ENCODE measurements around the gene BRAF.

DNA sequence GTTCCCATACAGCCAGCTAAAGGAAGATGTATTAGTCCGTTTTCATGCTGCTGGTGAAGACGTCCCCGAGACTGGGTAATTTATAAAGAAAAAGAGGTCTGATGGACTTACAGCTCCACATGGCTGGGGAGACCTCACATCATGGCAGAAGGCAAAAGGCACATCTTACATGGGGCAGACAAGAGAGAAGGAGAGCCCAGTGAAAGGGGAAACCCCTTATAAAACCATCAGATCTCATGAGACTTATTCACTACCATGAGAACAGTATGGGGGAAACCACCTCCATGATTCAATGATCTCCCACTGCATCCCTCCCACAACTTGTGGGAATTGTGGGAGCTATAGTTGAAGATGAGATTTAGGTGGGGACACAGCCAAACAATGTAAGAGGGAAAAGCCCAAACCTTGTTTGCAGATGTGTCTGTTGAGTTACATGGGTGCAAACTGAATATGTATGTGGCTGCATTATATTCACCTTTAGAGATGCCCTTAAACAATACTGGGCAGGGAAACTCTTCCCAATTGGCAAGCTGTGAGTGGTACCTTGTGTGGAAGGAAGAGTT lies 13.1 kb upstream of the BRAF start:
- TF ChIP-seq, protein P1, sequence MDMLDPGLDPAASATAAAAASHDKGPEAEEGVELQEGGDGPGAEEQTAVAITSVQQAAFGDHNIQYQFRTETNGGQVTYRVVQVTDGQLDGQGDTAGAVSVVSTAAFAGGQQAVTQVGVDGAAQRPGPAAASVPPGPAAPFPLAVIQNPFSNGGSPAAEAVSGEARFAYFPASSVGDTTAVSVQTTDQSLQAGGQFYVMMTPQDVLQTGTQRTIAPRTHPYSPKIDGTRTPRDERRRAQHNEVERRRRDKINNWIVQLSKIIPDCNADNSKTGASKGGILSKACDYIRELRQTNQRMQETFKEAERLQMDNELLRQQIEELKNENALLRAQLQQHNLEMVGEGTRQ (IDR thresholded peaks at IDR 0.05; ENCODE audit: low read length), result no peak
- TF ChIP-seq, protein P2, sequence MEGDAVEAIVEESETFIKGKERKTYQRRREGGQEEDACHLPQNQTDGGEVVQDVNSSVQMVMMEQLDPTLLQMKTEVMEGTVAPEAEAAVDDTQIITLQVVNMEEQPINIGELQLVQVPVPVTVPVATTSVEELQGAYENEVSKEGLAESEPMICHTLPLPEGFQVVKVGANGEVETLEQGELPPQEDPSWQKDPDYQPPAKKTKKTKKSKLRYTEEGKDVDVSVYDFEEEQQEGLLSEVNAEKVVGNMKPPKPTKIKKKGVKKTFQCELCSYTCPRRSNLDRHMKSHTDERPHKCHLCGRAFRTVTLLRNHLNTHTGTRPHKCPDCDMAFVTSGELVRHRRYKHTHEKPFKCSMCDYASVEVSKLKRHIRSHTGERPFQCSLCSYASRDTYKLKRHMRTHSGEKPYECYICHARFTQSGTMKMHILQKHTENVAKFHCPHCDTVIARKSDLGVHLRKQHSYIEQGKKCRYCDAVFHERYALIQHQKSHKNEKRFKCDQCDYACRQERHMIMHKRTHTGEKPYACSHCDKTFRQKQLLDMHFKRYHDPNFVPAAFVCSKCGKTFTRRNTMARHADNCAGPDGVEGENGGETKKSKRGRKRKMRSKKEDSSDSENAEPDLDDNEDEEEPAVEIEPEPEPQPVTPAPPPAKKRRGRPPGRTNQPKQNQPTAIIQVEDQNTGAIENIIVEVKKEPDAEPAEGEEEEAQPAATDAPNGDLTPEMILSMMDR (IDR thresholded peaks at IDR 0.05; ENCODE audit: control extremely low read depth in 1 of 3, insufficient read depth in 1 of 3, low read depth in 1 of 3, low read length in 3 of 3), result no peak
- TF ChIP-seq CTBP2 (IDR thresholded peaks at IDR 0.05; ENCODE audit: borderline replicate concordance, insufficient read depth, insufficient read length, low read length) (no peak), YY1 (IDR thresholded peaks at IDR 0.05; ENCODE audit: low read depth, low read length) (no peak), EZH2 (IDR thresholded peaks at IDR 0.05; ENCODE audit: low read depth, low read length, severe bottlenecking) (no peak), ZNF274 (IDR thresholded peaks at IDR 0.05; ENCODE audit: borderline replicate concordance, extremely low read depth, low read length) (no peak), HDAC2 (IDR thresholded peaks at IDR 0.05; ENCODE audit: borderline replicate concordance in 1 of 2, low read depth in 2 of 2, low read length in 2 of 2) (no peak), SIN3A (conservative IDR thresholded peaks at IDR 0.05 in 1 of 2, IDR thresholded peaks at IDR 0.05 in 1 of 2; ENCODE audit: low read depth in 1 of 2, low read length in 2 of 2) (no peak)
